IMR-90 (cell line): ENCODE measurements around the gene STX18. TPM values are rescaled to one million over a fixed set of nuclear protein-coding genes. Genes with fewer than 3 reads are reported as not detected.

Experiments
- ATAC-seq: fragments of 200-7000 bp; cut with Tn5 transposase; 2 replicates; pipeline ENCODE4 v1.9.1; 2020; ENCODE audit warnings: low read depth, mild to moderate bottlenecking, moderate library complexity
- BruUV-seq: library from RNA; stranded (reverse); fragments of 400-500 nt; replicated peaks from 2 replicates; lab custom pipeline; 2021; lab: Mats Ljungman, UMichigan
- CTCF ChIA-PET: fragments of 300-600 bp; formaldehyde crosslinking; extraction: SDS; loops from one replicate; lab custom pipeline; 2021; ENCODE audit warnings: antibody characterized with exemption; lab: Yijun Ruan, JAX
- POLR2A ChIA-PET: fragments of 300-600 bp; sonication (Branson Sonifier 250); formaldehyde crosslinking; loops from one replicate; lab custom pipeline; 2022; ENCODE audit warnings: antibody characterized with exemption; ENCODE audit not compliant: unreplicated experiment; lab: Charles Lee
- DNase-seq: peaks from one replicate; pipeline ENCODE4 v3.0.0; 2013
- H2AFZ ChIP-seq: replicated peaks from 2 replicates; pipeline ENCODE3; 2013; ENCODE audit warnings: low read length, mild to moderate bottlenecking; ENCODE audit not compliant: poor library complexity
- H2AK5ac ChIP-seq: 2 replicates; pipeline ENCODE4 v1.6.1; 2013; ENCODE audit warnings: low read depth, low read length, inconsistent platforms
- H2AK9ac ChIP-seq: replicated peaks from 2 replicates; pipeline ENCODE3; 2013; ENCODE audit warnings: mild to moderate bottlenecking, low read depth, low read length, moderate library complexity; ENCODE audit not compliant: poor library complexity
- H2BK120ac ChIP-seq: 2 replicates; pipeline ENCODE4 v1.6.1; 2013; ENCODE audit warnings: low read depth, low read length, inconsistent platforms
- H2BK15ac ChIP-seq: 3 replicates; pipeline ENCODE4 v1.6.1; 2013; ENCODE audit warnings: low read depth, low read length, inconsistent platforms
- H2BK20ac ChIP-seq: 2 replicates; pipeline ENCODE4 v1.6.1; 2013; ENCODE audit warnings: low read depth, mild to moderate bottlenecking, inconsistent platforms, low read length, moderate library complexity
- H2BK5ac ChIP-seq: 2 replicates; pipeline ENCODE4 v1.6.1; 2013; ENCODE audit warnings: mild to moderate bottlenecking, low read depth, low read length, inconsistent platforms; ENCODE audit not compliant: poor library complexity, severe bottlenecking
- H3K14ac ChIP-seq: replicated peaks from 2 replicates; pipeline ENCODE4 v1.6.1; 2013; ENCODE audit warnings: low read depth, low read length, inconsistent platforms
- H3K18ac ChIP-seq: 2 replicates; pipeline ENCODE4 v1.6.1; 2013; ENCODE audit warnings: low read depth, low read length, control low read depth
- H3K23ac ChIP-seq: 2 replicates; pipeline ENCODE4 v1.6.1; 2013; ENCODE audit warnings: low read depth, low read length, inconsistent platforms
- H3K27ac ChIP-seq: 2 replicates; pipeline ENCODE4 v1.5.1; 2013; ENCODE audit warnings: mild to moderate bottlenecking, control low read depth, low read length; ENCODE audit not compliant: insufficient read depth
- H3K27me3 ChIP-seq: 2 replicates; pipeline ENCODE4 v1.6.1; 2013; ENCODE audit warnings: low read length; ENCODE audit not compliant: control insufficient read depth, insufficient read depth
- H3K36me3 ChIP-seq: 2 replicates; pipeline ENCODE4 v1.6.1; 2013; ENCODE audit warnings: low read length, mixed read lengths; ENCODE audit not compliant: control insufficient read depth, insufficient read depth
- H3K4ac ChIP-seq: 2 replicates; pipeline ENCODE4 v1.6.1; 2013; ENCODE audit warnings: low read depth, low read length, inconsistent platforms
- H3K4me1 ChIP-seq: 2 replicates; pipeline ENCODE4 v1.6.1; 2013; ENCODE audit warnings: low read length, mixed read lengths; ENCODE audit not compliant: control insufficient read depth, insufficient read depth
- H3K4me2 ChIP-seq: 2 replicates; pipeline ENCODE4 v1.6.1; 2013; ENCODE audit warnings: low read depth, mild to moderate bottlenecking, control low read depth, low read length, moderate library complexity
- H3K4me3 ChIP-seq: 2 replicates; pipeline ENCODE4 v1.5.1; 2013; ENCODE audit warnings: low read depth, mild to moderate bottlenecking, control low read depth, low read length, moderate library complexity; ENCODE audit not compliant: insufficient read depth
- H3K56ac ChIP-seq: 2 replicates; pipeline ENCODE4 v1.6.1; 2013; ENCODE audit warnings: low read length, inconsistent platforms; ENCODE audit not compliant: insufficient read depth; ENCODE audit errors: extremely low read depth
- H3K79me1 ChIP-seq, 2 experiments: 2 replicates each; pipeline ENCODE4 v1.6.1; 2013; ENCODE audit warnings: low read length in 2 of 2, inconsistent platforms in 1 of 2, low read depth in 1 of 2
- H3K9ac ChIP-seq: 2 replicates; pipeline ENCODE4 v1.6.1; 2013; ENCODE audit warnings: low read depth, low read length, control low read depth
- H3K9me1 ChIP-seq: 2 replicates; pipeline ENCODE4 v1.6.1; 2013; ENCODE audit warnings: low read length, inconsistent platforms; ENCODE audit not compliant: insufficient read depth
- H3K9me3 ChIP-seq: 2 replicates; pipeline ENCODE4 v1.6.1; 2013; ENCODE audit warnings: low read length; ENCODE audit not compliant: control insufficient read depth, insufficient read depth
- H4K20me1 ChIP-seq: 2 replicates; pipeline ENCODE4 v1.6.1; 2013; ENCODE audit warnings: low read length, inconsistent platforms; ENCODE audit not compliant: insufficient read depth
- H4K5ac ChIP-seq: 2 replicates; pipeline ENCODE4 v1.6.1; 2013; ENCODE audit warnings: mild to moderate bottlenecking, low read depth, low read length, control low read depth
- H4K8ac ChIP-seq, 2 experiments: 2 replicates each; pipeline ENCODE4 v1.6.1; 2013; ENCODE audit warnings: low read depth in 2 of 2, low read length in 2 of 2, control low read depth in 1 of 2, inconsistent platforms in 1 of 2
- H4K91ac ChIP-seq: 2 replicates; pipeline ENCODE4 v1.6.1; 2013; ENCODE audit warnings: low read depth, low read length, inconsistent platforms; ENCODE audit not compliant: insufficient read depth
- BHLHE40 ChIP-seq: fragments of 150-350 bp; IDR thresholded peaks from 2 replicates; pipeline ENCODE4 v1.6.1; 2016; ENCODE audit warnings: mild to moderate bottlenecking, low read depth, low read length
- CTCF ChIP-seq: conservative IDR thresholded peaks from 2 replicates; pipeline ENCODE4 v1.5.1; 2012; ENCODE audit warnings: mild to moderate bottlenecking, low read depth, low read length, improper control_type of control experiment
- FOS ChIP-seq: fragments of 150-350 bp; IDR thresholded peaks from 2 replicates; pipeline ENCODE4 v1.6.1; 2016; ENCODE audit warnings: low read depth, low read length
- POLR2A ChIP-seq: IDR thresholded peaks from 2 replicates; pipeline ENCODE4 v1.6.1; 2012; ENCODE audit warnings: mild to moderate bottlenecking, low read depth, low read length
- RAD21 ChIP-seq: IDR thresholded peaks from 2 replicates; pipeline ENCODE4 v1.6.1; 2012; ENCODE audit warnings: low read length, improper control_type of control experiment
- RFX5 ChIP-seq: IDR thresholded peaks from 2 replicates; pipeline ENCODE4 v1.8.0; 2012; ENCODE audit warnings: low read depth, mild to moderate bottlenecking, low read length, moderate library complexity
- WGBS, 2 experiments: methylation state at CpG; one replicate each; pipeline versions ENCODE4 v1.1.5 to v1.1.7; 2013; ENCODE audit warnings: missing lambda C conversion rate in 2 of 2; ENCODE audit not compliant: insufficient read length in 1 of 2; ENCODE audit errors: extremely low coverage in 2 of 2; 5-methylcytosine and 5-hydroxymethylcytosine counted together
- dilution Hi-C: fragments of 300-500 bp; cut with HindIII; formaldehyde crosslinking; loops from one replicate; pipeline ENCODE4 v1.14.3; 2018; ENCODE audit warnings: low sequenced_read_pairs; ENCODE audit not compliant: unreplicated experiment
- in situ Hi-C: fragments of 300-500 bp; cut with MboI; formaldehyde crosslinking; loops from 3 replicates; pipeline ENCODE4 v1.14.3; 2019; ENCODE audit warnings: low sequenced_read_pairs, inconsistent platforms, mixed read lengths
- intact Hi-C: fragments of 100-400 bp; cut with micrococcal nuclease; formaldehyde crosslinking; loops from 2 replicates; pipeline ENCODE4 v1.10.0; 2022
- polyA plus RNA-seq, 3 experiments: library from polyadenylated mRNA; depleted of rRNA; stranded (reverse); fragments of >200 nt; gene quantifications; 2 replicates each; pipeline ENCODE4 v1.2.3, GENCODE V29; 2012; ENCODE audit warnings: low replicate concordance in 1 of 3
- total RNA-seq: library from RNA; depleted of rRNA; stranded (reverse); fragments of >200 nt; gene quantifications from 2 replicates; pipeline ENCODE4 v1.2.3, GENCODE V29; 2012

Gene STX18
- total and polyA plus RNA-seq, 2 of the 4 experiments (the other 2 are of a cell fraction) = 20.1 to 23.4 TPM

- no TSS peak for BruUV-seq
- Histone ChIP-seq H3K9me1 (peaks cover 22% of the 10 kb centered on the region), H2BK5ac (peak overlapping the region; percentile 22), H3K4ac (no peak overlapping the region), H3K9ac (no peak overlapping the region), H3K4me1 (peaks cover 11% of the 10 kb centered on the region), H3K4me2 (peak overlapping the region; percentile 39; the same call in 1 of the 2 replicates), H3K18ac (no peak overlapping the region), H3K9me3 (no peaks in the 10 kb centered on the region), H4K8ac (peak overlapping the region in 1 of 2 experiments; percentile 28; a peak in 1 of 4 replicates), H4K91ac (no peak overlapping the region), H2AK9ac (no peak overlapping the region), H3K27me3 (no peaks in the 10 kb centered on the region), H2AK5ac (0 out of 2 replicates have a peak overlapping the region, but pooled peaks have one; percentile 1), H4K5ac (no peak overlapping the region), H2AFZ (no peak overlapping the region), H3K36me3 (peaks cover 23% of the 10 kb centered on the region), H2BK120ac (peak overlapping the region; percentile 9; the same call in 1 of the 2 replicates), H2BK15ac (no peak overlapping the region), H3K23ac (0 out of 2 replicates have a peak overlapping the region, but pooled peaks have one; percentile 52), H3K14ac (no peak overlapping the region), H4K20me1 (no peaks in the 10 kb centered on the region), H3K4me3 (no peak overlapping the region), H3K27ac (no peak overlapping the region), H3K56ac (no peak overlapping the region), H3K79me1 (peaks cover 22 to 34% of the 10 kb centered on the region in 2 experiments), H2BK20ac (peak overlapping the region; percentile 42; the same call in 1 of the 2 replicates)
- dilution Hi-C loops = no loop called here
- ChIA-PET CTCF (interaction anchor here (0.5 to 1.5 kb wide), 2 partner anchors 16 to 276 kb away, joined by 3 to 8 read pairs; no protein-coding TSS in a partner anchor), POLR2A (no interaction called here)
- peak; percentile 74 for DNase-seq
- TF ChIP-seq BHLHE40 (0 out of 2 replicates have a peak, but pooled peaks have one; percentile 38), RFX5 (no peak), POLR2A (no peak), CTCF (no peak), FOS (peak; percentile 43; the same call in 1 of the 2 replicates), RAD21 (no peak)
- in situ Hi-C loops = no loop called here
- WGBS, 2 experiments = no CpG with 5 or more reads among the region's 5 CpGs
- intact Hi-C loops = no loop called here
- peak; percentile 74 for ATAC-seq
Measured at GRCh38 chr4:4457803-4458553, 83.9 kb downstream of the STX18 start.
